PC-9 (cell line): ENCODE results near the gene SRGAP3. TPM values are rescaled to one million over a fixed set of nuclear protein-coding genes. Genes with fewer than 3 reads are reported as not detected.

Experiments
- BruUV-seq: library from RNA; stranded (reverse); fragments of 400-500 nt; replicated peaks from 2 replicates; lab custom pipeline; 2021; lab: Mats Ljungman, UMichigan
- CTCF ChIA-PET: fragments of 300-600 bp; sonication (Branson Sonifier 250); formaldehyde crosslinking; loops from one replicate; lab custom pipeline; 2022; ENCODE audit warnings: antibody characterized with exemption; lab: Charles Lee
- POLR2A ChIA-PET: fragments of 300-600 bp; sonication (Branson Sonifier 250); formaldehyde crosslinking; loops from one replicate; lab custom pipeline; 2022; ENCODE audit warnings: antibody characterized with exemption; ENCODE audit not compliant: unreplicated experiment; lab: Charles Lee
- DNase-seq, 2 experiments: peaks; one replicate each; pipeline versions ENCODE4 v3.0.0 to v3.0.0-alpha.2; 2015 to 2022; ENCODE audit warnings: mixed read lengths in 1 of 2
- H2AFZ ChIP-seq: fragments of 200-600 bp; sonication (generic); 2 replicates; pipeline ENCODE4 v1.8.1; 2017; ENCODE audit warnings: antibody characterized with exemption
- H3F3A ChIP-seq: fragments of 200-600 bp; sonication (generic); 2 replicates; pipeline ENCODE4 v1.8.1; 2017; ENCODE audit warnings: antibody characterized with exemption, mild to moderate bottlenecking, low read depth; ENCODE audit not compliant: insufficient read depth
- H3K27ac ChIP-seq: fragments of 200-600 bp; sonication (generic); 2 replicates; pipeline ENCODE4 v1.6.1; 2016; ENCODE audit warnings: mixed run types
- H3K27me3 ChIP-seq: fragments of 200-600 bp; sonication (generic); 2 replicates; pipeline ENCODE4 v1.6.1; 2016; ENCODE audit warnings: low read depth, mixed run types; ENCODE audit not compliant: insufficient read depth
- H3K36me3 ChIP-seq: fragments of 200-600 bp; sonication (generic); 2 replicates; pipeline ENCODE4 v1.6.1; 2016; ENCODE audit warnings: low read depth, mixed run types
- H3K4me1 ChIP-seq: fragments of 200-600 bp; sonication (generic); replicated peaks from 2 replicates; pipeline ENCODE4 v1.6.1; 2016; ENCODE audit warnings: mixed run types; ENCODE audit not compliant: insufficient read depth
- H3K4me2 ChIP-seq: fragments of 200-600 bp; sonication (generic); 2 replicates; pipeline ENCODE4 v1.6.1; 2017; ENCODE audit warnings: mixed run types
- H3K4me3 ChIP-seq: fragments of 200-600 bp; sonication (generic); 2 replicates; pipeline ENCODE4 v1.6.1; 2016; ENCODE audit warnings: mixed run types
- H3K79me2 ChIP-seq: fragments of 200-600 bp; sonication (generic); 2 replicates; pipeline ENCODE4 v1.6.1; 2017; ENCODE audit warnings: low read depth, mixed run types
- H3K9me2 ChIP-seq: fragments of 200-600 bp; sonication (generic); 2 replicates; pipeline ENCODE4 v1.8.1; 2017; ENCODE audit warnings: mild to moderate bottlenecking; ENCODE audit not compliant: insufficient read depth
- H3K9me3 ChIP-seq: fragments of 200-600 bp; sonication (generic); 2 replicates; pipeline ENCODE4 v1.8.1; 2016; ENCODE audit warnings: low read depth; ENCODE audit not compliant: insufficient read depth
- H4K20me1 ChIP-seq: fragments of 200-600 bp; sonication (generic); 2 replicates; pipeline ENCODE4 v1.8.1; 2017; ENCODE audit not compliant: insufficient read depth
- CTCF ChIP-seq: fragments of 200-600 bp; sonication (generic); conservative IDR thresholded peaks from 2 replicates; pipeline ENCODE4 v1.6.1; 2017; ENCODE audit warnings: mixed run types, antibody characterized with exemption, mild to moderate bottlenecking, moderate library complexity
- EZH2 ChIP-seq: fragments of 200-600 bp; sonication (generic); IDR thresholded peaks from 2 replicates; pipeline ENCODE4 v1.8.0; 2017; ENCODE audit warnings: antibody characterized with exemption, low read depth
- intact Hi-C: fragments of 100-400 bp; cut with micrococcal nuclease; formaldehyde crosslinking; loops from one replicate; pipeline ENCODE4 v1.10.0; 2022; ENCODE audit not compliant: unreplicated experiment
- total RNA-seq: library from RNA; stranded (reverse); gene quantifications from 2 replicates; pipeline ENCODE4 v1.2.3, GENCODE V29; 2021

SRGAP3 gene
- total RNA-seq, 1 experiment from 2014 or later = 17.5 TPM

DNA sequence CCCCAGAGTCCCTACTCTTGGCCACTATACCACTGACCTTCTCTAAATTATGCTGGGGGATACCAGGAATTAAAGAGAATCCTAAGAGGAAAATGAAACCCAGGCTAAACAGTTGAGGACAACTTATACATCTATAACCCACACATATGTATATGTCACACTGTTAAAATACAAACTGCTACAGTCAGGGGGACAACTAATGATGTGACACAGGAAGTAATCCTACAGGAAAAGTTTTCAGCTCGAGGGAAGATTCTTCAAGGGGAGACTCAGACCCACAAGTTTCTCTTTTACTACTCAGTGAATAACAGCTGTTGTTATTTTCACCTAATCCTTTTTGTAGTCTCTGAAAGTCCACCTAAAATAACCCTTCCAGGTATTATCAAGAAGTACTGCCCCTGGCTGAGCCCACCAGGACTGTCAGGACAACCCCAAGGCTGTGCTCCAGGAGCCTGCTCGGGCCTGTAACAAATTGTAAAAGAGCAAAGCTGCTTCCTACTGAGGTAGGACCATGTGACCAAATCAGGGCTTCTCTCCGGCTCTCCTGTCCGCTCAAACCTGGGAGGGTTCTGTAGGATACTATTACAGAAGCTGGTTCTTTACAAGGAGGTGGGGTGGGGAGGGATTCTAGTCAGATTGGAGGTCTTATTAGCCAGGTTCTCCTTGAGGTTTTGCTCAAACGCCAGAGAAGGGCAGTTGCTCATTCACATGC is 91.6 kb downstream of the SRGAP3 start:
- Histone ChIP-seq H3K36me3 (no peaks in the 10 kb centered on the region), H3K9me3 (no peaks in the 10 kb centered on the region), H3K4me1 (no peaks in the 10 kb centered on the region), H3K79me2 (no peaks in the 10 kb centered on the region), H3K4me2 (no peak overlapping the region), H3K9me2 (no peaks in the 10 kb centered on the region), H3K27ac (no peak overlapping the region), H2AFZ (0 out of 2 replicates have a peak overlapping the region, but pooled peaks have one; percentile 23), H4K20me1 (no peaks in the 10 kb centered on the region), H3K27me3 (no peaks in the 10 kb centered on the region), H3K4me3 (no peak overlapping the region), H3F3A (no peaks in the 10 kb centered on the region)
- no TSS peak for BruUV-seq
- intact Hi-C loops = no loop called here
- POLR2A ChIA-PET = no interaction called here
- CTCF ChIA-PET = no interaction called here
- TF ChIP-seq EZH2 (no peak), CTCF (no peak)
- no peak for DNase-seq

- TF ChIP-seq EZH2 (no peak), CTCF (no peak)
- Histone ChIP-seq H3F3A (no peaks in the 10 kb centered on the region), H3K27ac (no peak overlapping the region), H3K9me2 (no peaks in the 10 kb centered on the region), H3K4me2 (no peak overlapping the region), H2AFZ (no peak overlapping the region), H3K4me3 (no peak overlapping the region), H3K79me2 (no peaks in the 10 kb centered on the region), H3K36me3 (no peaks in the 10 kb centered on the region), H3K9me3 (no peaks in the 10 kb centered on the region), H3K4me1 (no peaks in the 10 kb centered on the region), H3K27me3 (no peaks in the 10 kb centered on the region), H4K20me1 (no peaks in the 10 kb centered on the region)
- CTCF ChIA-PET = no interaction called here
- intact Hi-C loops = no loop called here
- POLR2A ChIA-PET = no interaction called here
- BruUV-seq = no TSS peak
- no peak for DNase-seq
Observed at GRCh38 chr3:9156604-9157003, 92.8 kb downstream of the SRGAP3 start.

DNA sequence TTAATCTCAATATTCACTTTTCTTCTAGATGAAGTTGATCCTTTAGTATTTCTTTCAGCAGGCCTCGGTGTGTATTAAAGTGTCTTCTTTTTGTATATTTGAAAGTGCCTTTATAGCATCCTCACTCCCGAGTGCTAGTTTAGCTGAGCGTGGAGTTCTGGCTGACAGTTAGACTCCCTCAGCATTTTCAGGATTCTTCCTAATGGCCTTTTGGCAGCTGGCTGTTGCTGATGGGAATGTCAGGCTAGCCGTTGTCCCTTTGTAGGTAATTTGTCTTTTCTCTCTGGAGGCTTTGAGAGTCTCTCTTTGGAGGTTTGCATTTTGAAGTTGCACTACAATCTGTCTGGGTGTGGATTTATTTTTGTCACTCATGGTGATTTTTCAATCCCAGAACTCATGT is 94.4 kb downstream of the SRGAP3 start:
- CTCF ChIA-PET = no interaction called here
- Histone ChIP-seq H3K36me3 (no peaks in the 10 kb centered on the region), H3K4me2 (no peak overlapping the region)

More for the DNA sequence above, 94.4 kb downstream of the SRGAP3 start:
- Histone ChIP-seq H3K9me2 (no peaks in the 10 kb centered on the region), H2AFZ (no peak overlapping the region), H3K79me2 (no peaks in the 10 kb centered on the region), H3K27ac (no peak overlapping the region), H3K4me1 (no peaks in the 10 kb centered on the region), H3K27me3 (no peaks in the 10 kb centered on the region), H3K9me3 (no peaks in the 10 kb centered on the region), H3F3A (no peaks in the 10 kb centered on the region), H3K4me3 (no peak overlapping the region), H4K20me1 (no peaks in the 10 kb centered on the region)
- intact Hi-C loops = no loop called here
- POLR2A ChIA-PET = interaction anchor here (0.5 kb wide), 1 partner anchor 13 kb away, joined by 6 read pairs; no protein-coding TSS in a partner anchor
- BruUV-seq = no TSS peak
- no peak for DNase-seq
- TF ChIP-seq EZH2 (no peak), CTCF (no peak)
